ENCODE data around the gene ARHGEF28.

Gene ARHGEF28

GRCh38 chr5:73691302-73692080 is 65.5 kb downstream of the ARHGEF28 start:
- Histone ChIP-seq H3K9me3 (ENCODE audit: insufficient read depth, low read depth, low read length) (no peaks in the 10 kb centered on the region), H3K4me1 (ENCODE audit: control insufficient read depth in 1 of 2, insufficient read depth in 2 of 2, low read length in 2 of 2) (no peaks in the 10 kb centered on the region), H3K18ac (ENCODE audit: low read length) (no peak overlapping the region), H3K79me2 (ENCODE audit: control insufficient read depth, insufficient read depth, low read length, poor library complexity) (no peaks in the 10 kb centered on the region), H3K79me1 (ENCODE audit: low read length) (no peaks in the 10 kb centered on the region), H3K14ac (ENCODE audit: low read length) (no peak overlapping the region), H2AK5ac (ENCODE audit: low read length) (no peak overlapping the region), H2BK12ac (ENCODE audit: low read length) (no peak overlapping the region), H2AFZ (ENCODE audit: insufficient read depth, low read length, poor library complexity) (no peak overlapping the region), H3K4me2 (ENCODE audit: low read length) (no peak overlapping the region), H4K12ac (ENCODE audit: low read depth, low read length) (no peak overlapping the region), H3K36me3 (ENCODE audit: control insufficient read depth in 1 of 2, insufficient read depth in 2 of 2, low read length in 2 of 2) (no peaks in the 10 kb centered on the region), H3K27me3 (ENCODE audit: insufficient read depth, low read length) (no peaks in the 10 kb centered on the region), H3K9ac (ENCODE audit: low read length) (no peak overlapping the region), H3K27ac (ENCODE audit: low read depth, low read length) (no peak overlapping the region), H4K91ac (ENCODE audit: low read depth, low read length) (no peak overlapping the region), H3K4ac (ENCODE audit: low read depth, low read length) (no peak overlapping the region), H3K4me3 (ENCODE audit: low read depth, low read length) (no peak overlapping the region), H2BK5ac (ENCODE audit: low read depth, low read length, poor library complexity) (no peak overlapping the region), H3K23ac (ENCODE audit: low read length) (no peak overlapping the region), H2BK120ac (ENCODE audit: insufficient read depth, low read length, poor library complexity) (no peak overlapping the region), H4K8ac (ENCODE audit: low read depth, low read length) (no peak overlapping the region)
- no CpG with 5 or more reads among the region's 3 CpGs for WGBS (ENCODE audit: extremely low coverage, insufficient coverage, insufficient read length)
- no peak for DNase-seq

- H3K18ac ChIP-seq (ENCODE audit: low read length), result no peak overlapping the region
- H2AK5ac ChIP-seq (ENCODE audit: low read length), result no peak overlapping the region
- no peaks in the 10 kb centered on the region for H3K27me3 ChIP-seq (ENCODE audit: insufficient read depth, low read length)
- no peak overlapping the region for H3K4ac ChIP-seq (ENCODE audit: low read depth, low read length)
- H3K4me2 ChIP-seq (ENCODE audit: low read length), result no peak overlapping the region
- H4K8ac ChIP-seq (ENCODE audit: low read depth, low read length), result no peak overlapping the region
- H4K91ac ChIP-seq (ENCODE audit: low read depth, low read length), result no peak overlapping the region
- no peak overlapping the region for H2BK12ac ChIP-seq (ENCODE audit: low read length)
- no peak overlapping the region for H2BK120ac ChIP-seq (ENCODE audit: insufficient read depth, low read length, poor library complexity)
- no peaks in the 10 kb centered on the region for H3K9me3 ChIP-seq (ENCODE audit: insufficient read depth, low read depth, low read length)
- no peak overlapping the region for H3K23ac ChIP-seq (ENCODE audit: low read length)
- peak overlapping the region; percentile 46 for H3K9ac ChIP-seq (ENCODE audit: low read length)
- H2BK5ac ChIP-seq (ENCODE audit: low read depth, low read length, poor library complexity), result no peak overlapping the region
- no peak overlapping the region for H3K4me3 ChIP-seq (ENCODE audit: low read depth, low read length)
- no peaks in the 10 kb centered on the region for H3K79me1 ChIP-seq (ENCODE audit: low read length)
- H3K14ac ChIP-seq (ENCODE audit: low read length), result no peak overlapping the region
- no peaks in the 10 kb centered on the region for H3K36me3 ChIP-seq (ENCODE audit: control insufficient read depth in 1 of 2, insufficient read depth in 2 of 2, low read length in 2 of 2)
- no peak for DNase-seq
- no peak overlapping the region for H4K12ac ChIP-seq (ENCODE audit: low read depth, low read length)
- no peaks in the 10 kb centered on the region for H3K4me1 ChIP-seq (ENCODE audit: control insufficient read depth in 1 of 2, insufficient read depth in 2 of 2, low read length in 2 of 2)
- H3K27ac ChIP-seq (ENCODE audit: low read depth, low read length), result no peak overlapping the region
- no peaks in the 10 kb centered on the region for H3K79me2 ChIP-seq (ENCODE audit: control insufficient read depth, insufficient read depth, low read length, poor library complexity)
- no peak overlapping the region for H2AFZ ChIP-seq (ENCODE audit: insufficient read depth, low read length, poor library complexity)
- no CpG with 5 or more reads among the region's 2 CpGs for WGBS (ENCODE audit: extremely low coverage, insufficient coverage, insufficient read length)
Measured at GRCh38 chr5:73692166-73692640, 66.2 kb downstream of the ARHGEF28 start.

GRCh38 chr5:73692981-73693380 is 67.0 kb downstream of the ARHGEF28 start:
- no peak overlapping the region for H4K12ac ChIP-seq (ENCODE audit: low read depth, low read length)
- H3K4ac ChIP-seq (ENCODE audit: low read depth, low read length), result no peak overlapping the region
- H4K8ac ChIP-seq (ENCODE audit: low read depth, low read length), result no peak overlapping the region
- H2BK12ac ChIP-seq (ENCODE audit: low read length), result no peak overlapping the region
- DNase-seq, result no peak
- no CpG with 5 or more reads among the region's 2 CpGs for WGBS (ENCODE audit: extremely low coverage, insufficient coverage, insufficient read length)
- H3K79me1 ChIP-seq (ENCODE audit: low read length), result no peaks in the 10 kb centered on the region
- no peaks in the 10 kb centered on the region for H3K9me3 ChIP-seq (ENCODE audit: insufficient read depth, low read depth, low read length)
- H3K4me2 ChIP-seq (ENCODE audit: low read length), result no peak overlapping the region
- H3K27ac ChIP-seq (ENCODE audit: low read depth, low read length), result no peak overlapping the region
- no peak overlapping the region for H2AK5ac ChIP-seq (ENCODE audit: low read length)
- H3K36me3 ChIP-seq (ENCODE audit: control insufficient read depth in 1 of 2, insufficient read depth in 2 of 2, low read length in 2 of 2), result no peaks in the 10 kb centered on the region
- H2AFZ ChIP-seq (ENCODE audit: insufficient read depth, low read length, poor library complexity), result no peak overlapping the region
- no peak overlapping the region for H3K14ac ChIP-seq (ENCODE audit: low read length)
- no peaks in the 10 kb centered on the region for H3K27me3 ChIP-seq (ENCODE audit: insufficient read depth, low read length)
- H3K23ac ChIP-seq (ENCODE audit: low read length), result no peak overlapping the region
- H3K79me2 ChIP-seq (ENCODE audit: control insufficient read depth, insufficient read depth, low read length, poor library complexity), result no peaks in the 10 kb centered on the region
- H3K9ac ChIP-seq (ENCODE audit: low read length), result no peak overlapping the region
- H3K18ac ChIP-seq (ENCODE audit: low read length), result no peak overlapping the region
- no peak overlapping the region for H2BK120ac ChIP-seq (ENCODE audit: insufficient read depth, low read length, poor library complexity)
- no peak overlapping the region for H2BK5ac ChIP-seq (ENCODE audit: low read depth, low read length, poor library complexity)
- no peak overlapping the region for H3K4me3 ChIP-seq (ENCODE audit: low read depth, low read length)
- H3K4me1 ChIP-seq (ENCODE audit: control insufficient read depth in 1 of 2, insufficient read depth in 2 of 2, low read length in 2 of 2), result no peaks in the 10 kb centered on the region
- H4K91ac ChIP-seq (ENCODE audit: low read depth, low read length), result no peak overlapping the region

- no peak overlapping the region for H3K27ac ChIP-seq (ENCODE audit: low read depth, low read length)
- H3K27me3 ChIP-seq (ENCODE audit: insufficient read depth, low read length), result no peaks in the 10 kb centered on the region
- no peak overlapping the region for H3K4me2 ChIP-seq (ENCODE audit: low read length)
- H3K18ac ChIP-seq (ENCODE audit: low read length), result no peak overlapping the region
- H3K9ac ChIP-seq (ENCODE audit: low read length), result no peak overlapping the region
- no peaks in the 10 kb centered on the region for H3K79me2 ChIP-seq (ENCODE audit: control insufficient read depth, insufficient read depth, low read length, poor library complexity)
- H2BK120ac ChIP-seq (ENCODE audit: insufficient read depth, low read length, poor library complexity), result no peak overlapping the region
- WGBS (ENCODE audit: extremely low coverage, insufficient coverage, insufficient read length), result no CpG with 5 or more reads among the region's 4 CpGs
- H2BK5ac ChIP-seq (ENCODE audit: low read depth, low read length, poor library complexity), result no peak overlapping the region
- H3K79me1 ChIP-seq (ENCODE audit: low read length), result no peaks in the 10 kb centered on the region
- no peak overlapping the region for H2AFZ ChIP-seq (ENCODE audit: insufficient read depth, low read length, poor library complexity)
- H3K4me1 ChIP-seq (ENCODE audit: control insufficient read depth in 1 of 2, insufficient read depth in 2 of 2, low read length in 2 of 2), result no peaks in the 10 kb centered on the region
- H2BK12ac ChIP-seq (ENCODE audit: low read length), result no peak overlapping the region
- H3K23ac ChIP-seq (ENCODE audit: low read length), result no peak overlapping the region
- no peaks in the 10 kb centered on the region for H3K9me3 ChIP-seq (ENCODE audit: insufficient read depth, low read depth, low read length)
- no peaks in the 10 kb centered on the region for H3K36me3 ChIP-seq (ENCODE audit: control insufficient read depth in 1 of 2, insufficient read depth in 2 of 2, low read length in 2 of 2)
- H4K8ac ChIP-seq (ENCODE audit: low read depth, low read length), result no peak overlapping the region
- H4K91ac ChIP-seq (ENCODE audit: low read depth, low read length), result no peak overlapping the region
- no peak overlapping the region for H3K4ac ChIP-seq (ENCODE audit: low read depth, low read length)
- no peak overlapping the region for H4K12ac ChIP-seq (ENCODE audit: low read depth, low read length)
- DNase-seq, result peak in 1 of 2 donors; percentile 7
- no peak overlapping the region for H2AK5ac ChIP-seq (ENCODE audit: low read length)
- no peak overlapping the region for H3K14ac ChIP-seq (ENCODE audit: low read length)
- no peak overlapping the region for H3K4me3 ChIP-seq (ENCODE audit: low read depth, low read length)
Measured at GRCh38 chr5:73693573-73694061, 67.6 kb downstream of the ARHGEF28 start.

All from trophoblast cell (in vitro differentiated cells and primary cell).